Ovary (tissue), 9 donors: ENCODE measurements around the gene YEATS2. TPM values are rescaled to one million over a fixed set of nuclear protein-coding genes. Genes with fewer than 3 reads are reported as not detected.

Experiments
- DNase-seq, 5 donors: peaks; one replicate each; pipeline ENCODE4 v3.0.0-alpha.2; 2019 to 2020
- H3K27ac ChIP-seq, 2 donors: fragments of 200-600 bp; one replicate each; pipeline versions ENCODE4 v1.5.1 to v1.8.0; 2019 to 2022
- H3K27me3 ChIP-seq: fragments of 200-600 bp; one replicate; pipeline ENCODE4 v1.8.0; 2022
- H3K36me3 ChIP-seq: fragments of 200-600 bp; sonication (generic); one replicate; pipeline ENCODE4 v1.5.1; 2019
- H3K4me1 ChIP-seq: one replicate; pipeline ENCODE4 v1.8.1; 2013; ENCODE audit warnings: mild to moderate bottlenecking, moderate library complexity; ENCODE audit not compliant: insufficient read depth
- H3K4me3 ChIP-seq: fragments of 200-600 bp; sonication (generic); one replicate; pipeline ENCODE4 v1.5.1; 2017
- H3K9me3 ChIP-seq, 2 donors: fragments of 200-600 bp in 1 of 2; sonication (generic) in 1 of 2; one replicate each; pipeline versions ENCODE4 v1.5.1 to v1.8.1; 2013 to 2019; ENCODE audit warnings: mild to moderate bottlenecking in 1 of 2, moderate library complexity in 1 of 2
- CTCF ChIP-seq, 3 donors: fragments of 450-650 bp in 2 of 3; fragments of 200-600 bp in 1 of 3; IDR thresholded peaks; one replicate each; pipeline versions ENCODE4 v1.5.1 to v1.8.0; 2016 to 2022; ENCODE audit warnings: antibody characterized with exemption in 3 of 3, mild to moderate bottlenecking in 1 of 3
- EP300 ChIP-seq: sonication (generic); formaldehyde crosslinking; IDR thresholded peaks from one replicate; pipeline ENCODE4 v1.6.1; 2017; ENCODE audit warnings: antibody characterized with exemption
- POLR2A ChIP-seq: fragments of 450-650 bp; IDR thresholded peaks from one replicate; pipeline ENCODE4 v1.6.1; 2017; ENCODE audit warnings: antibody characterized with exemption, mild to moderate bottlenecking, moderate library complexity
- WGBS, 3 donors: extraction: QIAGEN DNeasy Blood & Tissue Kit in 1 of 3; methylation state at CpG; one replicate each; pipeline versions ENCODE4 v1.1.5 to v1.1.7; 2013 to 2017; 5-methylcytosine and 5-hydroxymethylcytosine counted together
- intact Hi-C, 4 donors: fragments of 100-400 bp; cut with DNase I; formaldehyde crosslinking; loops; one replicate each; pipeline versions ENCODE4 v1.11.0 to v1.15.1; 2022 to 2023
- polyA plus RNA-seq, 2 donors: library from polyadenylated mRNA; stranded (reverse); fragments of 200-250 nt in 1 of 2; fragments of 350-450 nt in 1 of 2; fragmentation: Illumina TruSeq in 1 of 2; extraction: RNeasy Lipid Tissue Mini Kit (QIAGEN cat#74804) in 1 of 2; gene quantifications; one replicate each; pipeline ENCODE4 v1.2.3, GENCODE V29; 2013 to 2014
- total RNA-seq, 7 donors: library from RNA; depleted of rRNA in 2 of 7; stranded (reverse); fragments of >200 nt in 2 of 7; fragmentation: NEBNext Ultra II Directional in 3 of 7; extraction: Animal tissue kit (Norgen Biotek cat#: 25700) in 3 of 7; gene quantifications; one replicate each; pipeline versions ENCODE4 v1.1.0 to v1.2.4, GENCODE V29; 2016 to 2023
- donor health status: DM: no; HTN: no; CAD: no; lungs with moderate emphysema.
- donor health status: DM: no; HTN: no; CAD: no.
- donor health status: Bipolar disorder and iron deficiency.
- donor health status: DM: yes; HTN: yes; CAD: no.
- donor health status: DM: no; HTN: no; CAD: no.
- donor health status: DM: yes; HTN: yes; CAD: no.

Gene YEATS2
- total and polyA plus RNA-seq, 9 donors, result 11.3 to 35.5 (median 26.0) TPM

- DNase-seq, result no peak
- no peak overlapping the region for H3K27ac ChIP-seq
- no peaks in the 10 kb centered on the region for H3K9me3 ChIP-seq
- intact Hi-C loops, result no loop called here
- 90 to 92% (median 92%) methylated on average over 24 of the region's 24 CpGs for WGBS, 3 donors
- TF ChIP-seq POLR2A (no peak), EP300 (no peak), CTCF (IDR thresholded peaks at IDR 0.05) (no peak)
- H3K4me3 ChIP-seq, result no peak overlapping the region
- H3K36me3 ChIP-seq, result no peaks in the 10 kb centered on the region
- H3K4me1 ChIP-seq, result no peaks in the 10 kb centered on the region
- H3K27me3 ChIP-seq, result no peaks in the 10 kb centered on the region
Observed at GRCh38 chr3:183810643-183811594, 113.3 kb downstream of the YEATS2 start.

- TF ChIP-seq EP300 (no peak), CTCF (IDR thresholded peaks at IDR 0.05) (no peak), POLR2A (no peak)
- no peaks in the 10 kb centered on the region for H3K4me1 ChIP-seq
- H3K27me3 ChIP-seq, result no peaks in the 10 kb centered on the region
- H3K36me3 ChIP-seq, result no peaks in the 10 kb centered on the region
- H3K9me3 ChIP-seq, result no peaks in the 10 kb centered on the region
- H3K4me3 ChIP-seq, result no peak overlapping the region
- intact Hi-C loops, result no loop called here
- no peak overlapping the region for H3K27ac ChIP-seq
- no peak for DNase-seq
- 90 to 94% (median 93%) methylated on average over 11 of the region's 11 CpGs for WGBS, 3 donors
Observed at GRCh38 chr3:183811638-183812037, 114.0 kb downstream of the YEATS2 start.

GRCh38 chr3:183812761-183813445 lies 115.3 kb downstream of the YEATS2 start:
- Histone ChIP-seq H3K4me1 (no peaks in the 10 kb centered on the region), H3K27me3 (no peaks in the 10 kb centered on the region), H3K9me3 (no peaks in the 10 kb centered on the region), H3K36me3 (no peaks in the 10 kb centered on the region), H3K4me3 (no peak overlapping the region), H3K27ac (no peak overlapping the region)
- intact Hi-C loops, result no loop called here
- TF ChIP-seq CTCF (IDR thresholded peaks at IDR 0.05) (no peak), POLR2A (no peak), EP300 (no peak)
- DNase-seq, result no peak
- 71 to 73% (median 71%) methylated on average over 8 of the region's 8 CpGs for WGBS, 3 donors

- no peak for DNase-seq
- H3K27ac ChIP-seq, result no peak overlapping the region
- H3K9me3 ChIP-seq, result no peaks in the 10 kb centered on the region
- H3K4me3 ChIP-seq, result no peak overlapping the region
- TF ChIP-seq CTCF (IDR thresholded peaks at IDR 0.05) (no peak), EP300 (no peak), POLR2A (no peak)
- no peaks in the 10 kb centered on the region for H3K4me1 ChIP-seq
- H3K36me3 ChIP-seq, result no peaks in the 10 kb centered on the region
- intact Hi-C loops, result no loop called here
- 45 to 100% (median 96%) methylated on average over 1 of the region's 1 CpG for WGBS, 3 donors
- H3K27me3 ChIP-seq, result no peaks in the 10 kb centered on the region
Observed at GRCh38 chr3:183814240-183814639, 116.6 kb downstream of the YEATS2 start.
